Stimulated activated CD4-positive, alpha-beta T cell treated with anti-CD3 and anti-CD28 coated beads, Interleukin-12 subunit alpha, Interleukin-12 subunit beta, amount 100 ng/mL, for 24 hours (primary cell): ENCODE results near the gene FNDC3A.
A peak's percentile ranks its signal among the peaks of the same experiment; 100 is the strongest.
"Not testable (repeated sequence)": the region's sequence is repeated elsewhere in the genome, so short reads cannot be mapped to it uniquely, and the experiment has no call there.

Experiments
- DNase-seq, 2 experiments: peaks; one replicate each; pipeline ENCODE4 v3.0.0-alpha.2; 2020; ENCODE audit warnings: low read depth in 2 of 2

FNDC3A gene

DNA sequence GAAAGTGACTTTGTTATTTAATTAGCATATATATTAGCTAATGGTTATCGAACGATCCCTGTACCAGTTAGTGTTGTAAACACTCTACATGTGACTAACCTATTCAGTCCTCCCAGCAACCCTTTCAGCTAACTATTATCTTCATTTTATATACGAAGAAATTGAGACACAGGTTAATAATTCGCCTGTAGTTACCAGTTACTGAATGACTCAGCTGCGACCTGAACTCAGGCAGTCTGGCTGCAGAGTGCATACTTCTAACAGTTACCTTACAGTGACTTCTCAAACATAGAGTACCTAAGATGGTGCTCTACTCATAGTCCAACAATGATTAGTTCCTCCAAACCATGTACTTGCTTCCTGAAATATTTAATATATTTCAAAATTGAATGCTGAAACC lies 117.7 kb downstream of the FNDC3A start:
- no peak for DNase-seq

DNA sequence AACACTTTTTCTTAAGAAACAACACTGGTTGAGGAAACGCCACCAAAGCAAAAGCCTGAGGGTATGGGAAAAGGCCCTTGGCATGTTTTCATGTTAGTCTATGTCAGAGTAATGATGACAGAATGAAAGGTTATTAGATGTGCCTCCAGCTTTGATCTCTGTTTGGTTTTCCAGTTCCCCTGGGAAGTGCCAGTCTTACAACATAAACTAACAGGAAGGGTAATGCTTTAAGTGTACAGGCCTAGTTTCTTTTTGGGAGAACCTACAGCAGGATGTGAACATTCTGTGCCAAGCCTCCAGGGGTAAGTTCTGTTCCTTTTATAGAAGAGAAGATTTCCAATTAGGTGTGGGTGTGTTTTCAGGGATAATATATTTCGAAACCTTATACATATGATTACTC lies 121.7 kb downstream of the FNDC3A start:
- no peak for DNase-seq

DNA sequence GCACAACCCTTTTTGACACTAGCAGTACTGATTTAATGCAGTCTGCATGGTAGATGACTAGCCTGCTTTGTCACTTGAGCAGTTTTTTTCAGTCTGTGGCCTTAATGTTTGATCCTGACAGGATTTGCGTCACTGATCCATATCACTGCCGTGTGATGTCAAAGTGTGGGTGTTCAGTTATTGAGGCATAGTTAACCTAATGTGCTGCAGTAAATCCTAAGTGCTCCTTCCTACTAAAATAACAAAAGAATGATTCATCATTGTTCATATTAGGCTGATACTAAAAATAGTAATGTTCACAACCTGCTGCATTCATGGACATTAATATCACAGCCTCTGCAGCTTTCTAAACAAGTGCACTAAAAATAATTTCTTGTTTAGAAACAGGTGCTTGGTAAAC lies 122.5 kb downstream of the FNDC3A start:
- no peak for DNase-seq

DNA sequence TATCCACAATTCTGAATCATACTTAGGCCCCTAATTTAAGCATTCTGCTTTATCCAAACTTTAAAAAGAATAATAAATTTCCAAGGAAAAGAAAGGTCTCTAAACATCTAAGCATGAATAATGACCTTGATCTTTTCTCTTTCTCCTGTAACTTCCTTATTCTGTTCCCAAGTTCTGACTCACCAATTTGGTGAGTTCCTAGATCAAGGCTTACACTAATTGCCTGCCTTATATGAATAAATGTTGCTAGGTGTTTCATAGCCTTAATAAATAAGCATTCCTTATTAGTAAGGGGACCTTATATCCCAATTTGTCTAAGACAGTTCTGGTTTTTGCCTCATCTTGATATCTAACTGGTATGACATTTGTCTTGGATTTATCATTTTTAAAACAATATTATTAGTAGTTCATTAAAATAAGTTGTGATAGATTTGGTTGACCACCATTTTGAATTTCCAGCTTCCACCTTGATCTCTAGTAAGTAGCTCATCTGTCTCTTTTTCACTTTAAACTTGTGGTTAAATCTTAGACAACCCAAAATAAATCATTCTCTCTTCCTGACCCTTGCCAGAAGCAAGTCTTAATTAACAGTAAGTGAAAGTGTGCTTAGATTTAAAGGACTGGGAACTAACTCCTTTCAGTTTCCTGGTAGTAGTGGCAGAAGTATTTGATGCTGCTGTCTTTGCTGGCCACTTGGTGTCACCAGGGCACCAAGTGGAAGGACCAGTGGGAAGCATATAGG lies 123.2 kb downstream of the FNDC3A start:
- DNase-seq: no peak

DNA sequence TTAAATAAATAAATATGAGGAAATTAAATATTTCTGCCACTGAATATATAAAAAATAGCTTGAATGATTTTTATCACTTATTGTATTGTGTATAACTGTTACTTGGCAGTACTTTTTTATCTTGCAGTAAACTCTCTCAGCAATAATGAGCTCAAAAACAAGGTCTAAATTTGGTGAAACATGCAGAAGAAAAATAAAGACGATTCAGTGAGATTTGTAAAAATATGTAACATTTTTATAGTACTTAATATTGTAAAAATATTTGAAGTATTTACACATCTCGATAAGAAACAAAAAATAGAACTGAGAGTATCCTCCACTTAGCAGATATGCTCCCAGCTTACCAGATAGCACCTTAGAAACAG lies 123.8 kb downstream of the FNDC3A start:
- no peak for DNase-seq

DNA sequence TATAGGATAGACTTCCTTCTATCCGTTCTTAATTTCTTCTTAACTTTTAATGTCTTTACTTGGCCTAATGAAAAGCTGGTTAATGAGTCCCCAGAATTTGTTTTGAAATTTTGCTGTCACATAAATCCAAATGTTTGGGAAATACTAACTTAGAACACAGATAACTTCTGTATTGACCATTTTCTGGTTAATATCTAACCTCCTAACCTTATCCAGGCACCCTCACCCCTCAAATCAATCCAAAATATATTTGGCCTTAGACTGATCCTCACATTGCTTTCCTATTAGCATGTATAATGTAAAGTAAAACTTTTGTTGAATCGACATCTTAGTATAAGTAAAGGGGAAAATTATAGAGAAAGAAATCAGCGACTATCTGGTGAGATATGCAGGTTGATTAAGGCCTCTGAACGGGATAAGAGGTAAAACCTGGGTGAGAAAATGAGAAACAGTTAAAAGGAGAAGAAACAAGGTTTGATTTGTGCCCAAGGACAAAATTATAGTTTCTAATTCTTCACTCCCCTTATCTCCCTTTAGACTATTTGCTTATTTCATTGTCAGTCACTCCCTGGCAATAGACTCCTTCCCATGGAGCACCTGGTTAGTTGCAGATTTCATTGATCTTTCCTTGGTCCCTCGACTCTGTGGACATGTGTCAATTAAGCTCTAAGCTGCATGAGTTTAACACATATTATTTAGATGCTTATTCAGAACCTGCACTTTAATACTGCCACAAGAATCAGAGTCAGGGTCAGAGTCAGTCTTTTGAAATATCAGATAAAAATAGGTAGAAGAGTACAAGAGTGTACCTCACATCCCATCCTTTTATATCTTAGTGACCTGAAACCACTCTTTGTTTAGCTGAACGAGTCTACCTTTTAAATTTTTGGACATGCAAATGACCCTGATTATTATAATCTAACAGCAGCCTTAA lies 125.2 kb downstream of the FNDC3A start:
- DNase-seq: no peak

DNA sequence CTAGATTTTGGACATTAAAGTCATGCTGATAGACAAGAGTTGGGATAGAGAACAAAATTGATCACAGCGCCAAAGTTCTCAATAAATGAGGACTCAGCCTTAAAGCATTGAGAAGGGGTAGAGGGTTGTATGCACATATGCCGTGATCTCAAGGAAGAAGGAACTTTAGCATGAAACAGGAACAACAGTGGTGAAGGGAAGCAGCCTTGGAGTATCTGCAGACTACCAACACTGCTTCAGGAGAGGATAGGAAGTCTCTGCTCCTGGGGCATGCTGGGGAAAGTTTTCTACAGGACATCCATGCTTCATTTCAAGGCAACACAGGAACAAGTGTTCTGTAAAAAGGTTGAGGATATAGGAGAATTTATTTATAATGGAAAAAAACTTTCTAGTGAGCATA lies 132.5 kb downstream of the FNDC3A start:
- no peak for DNase-seq

DNA sequence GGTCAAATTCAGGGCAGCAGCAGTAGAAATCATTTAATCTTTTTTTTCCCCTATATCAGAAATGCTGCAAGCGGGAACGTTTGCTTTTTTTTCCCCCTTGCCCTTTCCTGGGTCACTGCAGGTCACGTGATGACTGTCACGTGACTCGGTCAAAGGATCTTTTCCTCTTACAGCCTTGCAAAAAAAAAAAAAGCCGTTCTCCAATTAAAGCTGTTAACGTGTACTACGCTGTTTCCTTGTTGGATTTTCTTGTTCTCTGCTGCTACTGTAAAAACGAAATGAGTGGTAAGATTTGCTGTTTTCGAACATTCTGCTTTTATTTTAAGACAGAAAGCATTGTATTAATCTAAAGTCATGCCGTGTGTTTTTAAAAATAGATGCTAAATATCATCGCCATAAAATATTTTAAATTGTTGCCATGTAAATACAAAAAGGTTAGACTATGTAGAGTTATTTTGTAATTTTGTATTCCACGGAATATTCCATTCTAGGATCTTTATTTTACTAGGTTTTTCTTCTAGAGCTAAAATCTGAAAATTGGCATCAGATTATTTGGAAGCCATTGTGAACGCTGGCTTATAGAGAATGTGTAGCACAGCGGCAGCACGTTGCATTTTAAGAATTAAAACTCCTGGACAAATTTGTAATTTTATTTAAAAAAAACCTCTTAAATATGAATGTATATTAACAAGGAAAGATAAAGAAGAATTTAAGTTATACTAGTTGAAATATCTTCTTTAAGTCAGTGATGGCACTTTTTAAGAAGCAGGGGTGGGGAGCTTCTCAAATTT lies 134.6 kb downstream of the FNDC3A start:
- DNase-seq: peak; percentile 31 to 54

DNA sequence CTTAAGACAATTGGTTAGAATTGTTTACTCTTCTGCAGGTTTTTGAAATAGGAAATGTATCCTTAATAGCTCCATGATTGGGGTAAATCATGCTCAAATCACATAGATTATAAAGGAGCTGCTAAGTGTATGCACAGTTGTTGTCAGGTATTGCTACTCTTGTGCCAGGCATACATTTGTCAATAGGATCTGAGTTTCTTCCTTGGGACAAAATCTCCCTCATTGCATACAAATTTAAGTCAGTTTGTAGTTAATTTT lies 135.1 kb downstream of the FNDC3A start:
- DNase-seq: no peak

DNA sequence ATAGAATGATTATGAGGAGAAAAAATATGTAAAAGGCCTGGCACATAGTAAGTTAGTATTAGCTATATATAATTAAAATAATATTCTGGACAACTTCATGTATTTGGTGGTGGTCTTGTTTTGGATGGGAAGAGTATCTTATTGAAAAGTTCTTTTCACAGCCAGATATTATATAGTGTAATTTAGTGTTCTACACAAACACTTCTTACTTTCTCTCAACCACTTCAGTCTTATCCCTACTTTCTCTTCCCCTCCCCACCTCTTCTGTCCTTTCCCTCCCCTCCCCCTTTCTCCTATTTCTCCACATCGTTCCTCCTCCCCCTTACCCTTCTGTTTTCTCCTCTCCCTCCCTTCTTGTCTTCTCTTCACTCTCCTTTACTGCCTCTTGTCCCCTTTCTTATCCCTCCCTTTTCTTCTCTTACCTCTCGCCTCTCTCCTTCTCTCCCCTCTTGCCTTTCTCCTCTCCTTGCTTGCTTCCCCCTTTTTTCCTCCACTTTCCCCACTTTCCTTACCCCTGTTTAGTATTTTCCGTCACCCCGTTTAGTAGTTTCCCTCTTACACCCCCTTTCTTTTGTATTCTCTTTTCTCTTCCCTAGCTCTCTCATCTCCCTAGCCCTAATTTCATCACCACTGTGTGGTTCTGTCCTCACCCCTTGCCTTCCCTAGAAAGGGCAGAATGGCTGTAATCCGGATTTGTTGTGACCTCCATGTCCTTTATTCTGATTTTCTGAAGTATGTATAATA lies 137.2 kb downstream of the FNDC3A start:
- no peak for DNase-seq

DNA sequence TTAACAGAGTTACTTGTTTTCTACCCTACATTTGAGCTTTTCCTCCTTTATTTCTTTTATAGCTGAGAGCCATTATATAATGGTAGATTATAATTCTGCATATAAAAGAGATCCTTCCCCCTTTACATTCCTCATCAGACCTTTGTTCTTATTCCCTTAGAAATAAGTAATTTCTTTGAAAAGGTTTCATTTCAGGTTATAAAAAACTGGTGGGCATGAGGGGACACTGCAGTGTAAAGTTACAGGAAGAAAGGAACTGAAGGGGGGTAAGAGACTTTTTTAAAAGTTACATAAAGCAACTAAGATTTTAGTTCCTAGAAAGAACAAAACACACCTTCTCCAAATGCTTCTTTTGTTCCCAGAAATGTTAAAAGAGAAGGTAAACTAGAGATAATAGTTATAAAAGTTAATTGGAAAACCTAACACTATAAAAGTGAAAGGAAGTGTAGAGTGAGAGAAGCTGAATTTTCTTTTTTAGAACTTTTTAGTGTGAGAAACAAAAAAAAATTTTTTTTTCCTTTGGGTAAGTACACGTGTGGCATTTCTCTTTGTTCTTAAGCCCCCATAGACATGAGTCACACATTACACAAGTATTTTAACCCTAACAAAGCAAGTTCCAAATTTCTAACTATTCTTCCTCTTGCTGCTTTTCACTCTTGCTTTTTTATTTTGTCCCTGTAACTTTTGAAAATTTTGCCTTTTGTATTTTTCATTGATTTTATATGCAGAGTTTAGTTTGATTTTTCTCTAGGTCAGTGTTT lies 138.0 kb downstream of the FNDC3A start:
- no peak for DNase-seq

DNA sequence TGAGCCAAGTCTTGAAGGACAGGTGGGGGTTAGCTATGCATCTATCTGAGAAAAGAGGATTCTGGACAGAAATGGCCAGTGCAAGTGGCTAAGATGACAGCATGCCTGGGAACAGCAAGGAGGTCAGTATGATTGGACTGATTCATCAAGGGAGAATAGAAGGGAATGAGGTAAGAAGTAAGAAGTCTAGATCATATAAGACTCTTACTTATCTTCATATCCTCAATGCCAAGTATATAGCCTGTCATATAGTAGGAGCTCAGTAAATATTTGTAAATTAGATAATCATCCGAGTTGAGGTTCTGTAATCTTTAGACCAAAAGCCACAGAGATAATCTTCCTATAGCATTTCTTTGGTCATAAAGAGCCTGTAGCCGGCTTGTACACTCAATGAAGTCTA lies 141.2 kb downstream of the FNDC3A start:
- DNase-seq: no peak

DNA sequence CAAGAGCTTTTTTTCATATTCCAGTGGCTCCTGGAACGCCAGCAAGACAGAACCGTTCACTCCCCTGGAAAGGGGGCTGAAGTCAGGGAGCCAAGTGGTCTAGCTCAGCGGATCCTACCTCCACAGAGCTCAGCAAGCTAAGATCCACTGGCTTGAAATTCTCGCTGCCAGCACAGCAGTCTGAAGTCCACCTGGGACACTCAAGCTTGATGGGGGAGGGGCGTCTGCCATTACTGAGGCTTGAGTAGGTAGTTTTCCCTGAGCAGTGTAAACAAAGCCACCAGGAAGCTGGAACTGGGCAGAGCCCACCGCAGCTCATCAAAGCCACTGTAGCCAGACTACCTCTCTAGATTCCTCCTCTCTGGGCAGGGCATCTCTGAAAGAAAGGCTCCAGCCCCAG lies 142.7 kb downstream of the FNDC3A start:
- DNase-seq: not testable (repeated sequence)

DNA sequence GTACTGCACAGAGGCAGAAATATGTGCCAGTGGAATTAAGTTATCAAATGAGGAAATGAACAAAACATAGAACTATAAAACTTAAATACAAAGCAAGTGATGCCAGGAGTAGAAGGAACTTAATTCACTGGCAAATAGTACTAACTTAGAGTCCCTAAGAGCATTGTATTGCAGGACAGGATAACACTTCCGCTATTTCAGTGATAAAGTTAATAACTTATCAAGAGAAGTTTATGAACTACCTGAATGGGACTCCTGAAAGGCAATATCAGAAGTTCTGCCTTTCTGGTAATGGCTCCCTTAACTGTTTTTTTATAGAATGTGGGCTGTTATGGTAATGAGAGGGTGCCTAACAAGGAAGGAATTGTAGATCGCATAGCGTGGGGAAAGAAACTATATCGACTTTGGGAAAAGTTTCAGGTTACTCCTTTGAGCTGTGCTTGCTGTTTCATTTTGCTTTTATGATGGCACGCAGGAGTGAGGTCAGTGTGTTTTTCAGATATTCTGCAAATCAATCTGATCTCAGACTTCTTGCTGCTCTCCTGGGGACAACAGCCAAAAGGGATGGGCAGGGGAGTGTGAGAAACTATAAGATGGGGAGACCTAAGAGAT lies 149.1 kb downstream of the FNDC3A start:
- DNase-seq: no peak

DNA sequence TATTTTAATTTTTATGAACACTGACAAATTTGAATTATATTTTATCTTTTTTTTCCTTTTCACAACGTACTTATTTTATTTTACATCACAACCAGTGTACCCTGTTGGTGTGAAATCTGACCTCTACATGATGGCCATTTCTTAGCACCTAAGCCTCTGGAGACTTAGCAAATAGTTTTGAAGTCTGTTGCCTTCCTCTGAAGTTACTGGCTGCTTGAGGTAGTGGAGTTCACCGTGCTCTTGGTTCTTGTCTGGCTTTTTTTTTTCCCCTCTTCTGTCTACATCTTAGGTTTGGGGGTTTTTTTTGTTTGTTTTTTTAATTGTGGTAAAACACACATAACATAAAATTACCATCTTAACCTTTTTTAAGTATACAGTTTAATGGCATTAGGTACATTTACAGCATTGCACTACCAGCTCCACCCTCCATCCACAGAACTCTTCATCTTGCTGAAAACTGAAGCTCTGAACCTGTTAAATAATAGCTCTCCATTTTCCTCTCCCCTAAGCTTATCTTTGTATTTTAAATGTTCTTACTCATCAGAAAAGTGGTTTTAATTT lies 150.3 kb downstream of the FNDC3A start:
- DNase-seq: no peak

DNA sequence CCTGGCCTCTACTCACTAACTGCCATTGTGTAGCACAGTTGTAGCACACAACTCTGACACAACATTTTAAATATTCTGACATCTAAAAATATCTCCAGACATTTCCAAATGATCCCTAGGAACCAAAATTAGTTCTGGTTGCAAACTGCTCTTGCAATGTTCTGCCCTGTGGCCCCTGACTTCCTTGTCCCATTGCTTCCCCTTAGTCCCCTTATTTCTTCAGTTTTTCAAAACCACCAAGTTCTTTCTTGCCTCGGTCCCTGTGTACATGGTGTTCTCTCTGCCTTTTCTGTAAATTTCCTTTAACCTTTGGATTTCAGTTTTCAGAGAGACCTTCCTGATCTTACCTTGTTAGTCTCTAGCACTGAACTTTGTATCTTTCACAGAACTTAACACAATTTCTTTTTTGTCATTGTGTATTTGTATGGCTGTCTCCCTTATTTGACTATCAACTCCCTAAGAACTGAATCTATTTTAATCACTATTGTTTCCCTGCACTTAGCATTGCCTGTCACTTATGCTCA lies 156.8 kb downstream of the FNDC3A start:
- no peak for DNase-seq

DNA sequence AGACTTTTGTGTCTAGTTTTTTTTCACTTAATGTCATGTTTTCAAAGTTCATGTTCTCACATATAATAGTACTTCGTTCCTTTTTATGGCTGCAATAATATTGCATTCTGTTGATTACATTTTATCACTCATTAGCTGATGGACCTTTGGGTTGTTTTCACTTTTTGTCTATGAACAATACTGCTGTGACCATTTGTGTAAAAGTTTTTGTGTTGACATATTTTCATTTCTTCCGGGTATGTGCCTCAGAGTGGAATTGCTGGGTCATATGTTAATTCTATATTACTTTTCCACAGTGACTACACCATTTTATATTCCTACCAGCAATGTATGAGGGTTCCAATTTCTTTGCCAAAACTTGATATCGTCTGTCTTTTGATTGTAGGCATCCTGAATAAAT lies 158.6 kb downstream of the FNDC3A start:
- DNase-seq: no peak

DNA sequence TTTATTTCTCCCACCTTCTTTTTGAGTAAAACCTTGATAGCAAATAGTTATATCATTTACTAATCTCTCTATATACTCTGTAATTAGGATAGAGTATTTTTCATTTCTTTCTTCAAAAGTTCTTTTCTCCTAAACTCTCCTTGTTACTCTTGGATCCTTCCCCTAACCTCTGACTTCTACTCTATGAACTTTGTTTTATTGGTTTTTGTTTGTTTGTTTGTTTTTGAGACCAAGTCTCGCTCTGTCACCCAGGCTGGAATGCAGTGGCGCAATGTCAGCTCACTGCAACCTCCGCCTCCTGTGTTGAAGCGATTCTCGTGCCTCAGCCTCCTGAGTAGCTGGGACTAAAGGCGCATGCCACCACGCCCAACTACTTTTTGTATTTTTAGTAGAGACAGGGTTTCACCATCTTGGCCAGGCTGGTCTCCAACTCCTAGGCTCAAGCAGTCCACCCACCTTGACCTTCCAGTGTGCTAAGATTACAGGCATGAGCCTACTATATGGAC lies 161.5 kb downstream of the FNDC3A start:
- DNase-seq: not testable (repeated sequence)

DNA sequence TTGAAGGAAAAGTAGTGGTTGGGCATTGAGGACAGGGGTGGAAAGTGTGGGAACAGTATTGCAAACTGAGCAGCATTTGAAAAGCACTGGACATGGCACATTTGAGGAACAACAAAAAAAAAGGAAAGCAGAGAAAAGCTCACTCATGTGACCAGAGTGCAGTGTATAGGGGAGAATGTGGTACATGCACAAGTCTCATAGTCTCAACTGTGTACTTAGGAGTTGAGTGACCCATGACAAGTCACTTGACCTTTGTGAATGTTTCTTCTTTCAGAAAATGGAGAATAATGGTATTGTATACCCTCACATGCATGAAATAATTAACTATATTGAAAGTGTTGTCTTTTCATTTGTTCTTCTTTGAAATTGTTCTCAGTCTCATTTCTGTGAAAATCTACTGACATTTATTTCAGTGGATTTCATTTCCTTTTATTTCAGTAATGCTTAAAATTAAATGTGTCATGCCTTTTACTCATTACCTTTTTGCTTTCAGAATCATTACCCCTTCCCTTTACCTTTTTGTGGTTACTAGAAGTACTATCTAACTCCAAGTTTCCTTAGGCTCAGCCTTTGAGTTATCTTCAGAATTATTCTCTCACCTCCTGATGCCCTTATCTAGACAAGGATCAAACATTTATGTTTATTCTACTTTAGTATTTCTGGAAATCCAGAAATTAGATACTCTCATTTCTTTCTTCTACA lies 165.3 kb downstream of the FNDC3A start:
- no peak for DNase-seq
